Muscle layer of colon (tissue), 2 donors: ENCODE measurements around the gene SNAPC2.

Source experiments
- H3K27ac ChIP-seq: one replicate; pipeline ENCODE4 v1.7.0; 2013; ENCODE audit warnings: low read depth, mild to moderate bottlenecking, low read length, moderate library complexity
- H3K27me3 ChIP-seq, 2 donors: one replicate each; pipeline ENCODE4 v1.7.0; 2013; ENCODE audit warnings: low read length in 2 of 2, mild to moderate bottlenecking in 2 of 2; ENCODE audit not compliant: insufficient read depth in 2 of 2, control insufficient read depth in 1 of 2
- H3K36me3 ChIP-seq: one replicate; pipeline ENCODE4 v1.7.0; 2013; ENCODE audit warnings: mild to moderate bottlenecking, low read length; ENCODE audit not compliant: insufficient read depth
- H3K4me1 ChIP-seq: one replicate; pipeline ENCODE4 v1.7.0; 2013; ENCODE audit warnings: mild to moderate bottlenecking, low read length; ENCODE audit not compliant: insufficient read depth
- H3K4me3 ChIP-seq, 2 donors: one replicate each; pipeline ENCODE4 v1.7.0; 2013; ENCODE audit warnings: low read length in 2 of 2, low read depth in 1 of 2, mild to moderate bottlenecking in 1 of 2, moderate library complexity in 1 of 2
- H3K9ac ChIP-seq: one replicate; pipeline ENCODE4 v1.7.0; 2013; ENCODE audit warnings: low read length
- H3K9me3 ChIP-seq: one replicate; pipeline ENCODE4 v1.7.0; 2013; ENCODE audit warnings: mild to moderate bottlenecking, low read length
- donor health status: abdominal sarcoma.
- donor health status: Adenocarcinoma of cecum.

Gene SNAPC2

GRCh38 chr19:7932930-7933300 lies 12.8 kb downstream of the SNAPC2 start:
- H3K27ac ChIP-seq = peak overlapping the region; percentile 24
- H3K4me1 ChIP-seq = peaks cover 41% of the 10 kb centered on the region
- no peaks in the 10 kb centered on the region for H3K9me3 ChIP-seq
- peaks cover 69% of the 10 kb centered on the region for H3K36me3 ChIP-seq
- H3K27me3 ChIP-seq = no peaks in the 10 kb centered on the region
- no peak overlapping the region for H3K4me3 ChIP-seq
- H3K9ac ChIP-seq = no peak overlapping the region

- Histone ChIP-seq H3K9me3 (no peaks in the 10 kb centered on the region), H3K36me3 (peaks cover 74% of the 10 kb centered on the region), H3K27ac (no peak overlapping the region), H3K27me3 (no peaks in the 10 kb centered on the region), H3K4me1 (peaks cover 36% of the 10 kb centered on the region), H3K4me3 (no peak overlapping the region), H3K9ac (no peak overlapping the region)
Observed at GRCh38 chr19:7933411-7933810, 13.3 kb downstream of the SNAPC2 start.

GRCh38 chr19:7933828-7934725 lies 13.9 kb downstream of the SNAPC2 start:
- peaks cover 75% of the 10 kb centered on the region for H3K36me3 ChIP-seq

GRCh38 chr19:7934766-7935165 lies 14.6 kb downstream of the SNAPC2 start:
- Histone ChIP-seq H3K9me3 (no peaks in the 10 kb centered on the region), H3K4me1 (peaks cover 23% of the 10 kb centered on the region), H3K36me3 (peaks cover 76% of the 10 kb centered on the region), H3K27ac (no peak overlapping the region), H3K9ac (no peak overlapping the region), H3K27me3 (no peaks in the 10 kb centered on the region), H3K4me3 (no peak overlapping the region)

More at GRCh38 chr19:7933828-7934725, 13.9 kb downstream of the SNAPC2 start:
- Histone ChIP-seq H3K27me3 (no peaks in the 10 kb centered on the region), H3K27ac (no peak overlapping the region), H3K9me3 (no peaks in the 10 kb centered on the region), H3K4me3 (no peak overlapping the region), H3K4me1 (peaks cover 30% of the 10 kb centered on the region), H3K9ac (no peak overlapping the region)

GRCh38 chr19:7940841-7941240 lies 20.7 kb downstream of the SNAPC2 start:
- Histone ChIP-seq H3K9me3 (no peaks in the 10 kb centered on the region), H3K4me1 (peaks cover 21% of the 10 kb centered on the region), H3K36me3 (peaks cover 43% of the 10 kb centered on the region), H3K27me3 (no peaks in the 10 kb centered on the region), H3K4me3 (no peak overlapping the region), H3K9ac (no peak overlapping the region), H3K27ac (no peak overlapping the region)

- Histone ChIP-seq H3K4me3 (peak overlapping the region in 1 of 2 donors; percentile 98), H3K27ac (no peak overlapping the region), H3K9ac (no peak overlapping the region), H3K36me3 (peaks cover 31% of the 10 kb centered on the region), H3K27me3 (no peaks in the 10 kb centered on the region), H3K4me1 (peaks cover 21% of the 10 kb centered on the region), H3K9me3 (no peaks in the 10 kb centered on the region)
Observed at GRCh38 chr19:7941895-7942596, 21.9 kb downstream of the SNAPC2 start.

- Histone ChIP-seq H3K36me3 (peaks cover 29% of the 10 kb centered on the region), H3K27me3 (no peaks in the 10 kb centered on the region), H3K9me3 (no peaks in the 10 kb centered on the region), H3K4me3 (peak overlapping the region; percentile 60 to 98), H3K27ac (peak overlapping the region; percentile 73), H3K4me1 (peaks cover 21% of the 10 kb centered on the region), H3K9ac (peak overlapping the region; percentile 99)
Observed at GRCh38 chr19:7942981-7943443, 22.9 kb downstream of the SNAPC2 start.

GRCh38 chr19:7943444-7944176 lies 23.5 kb downstream of the SNAPC2 start, which contains the start of gene TIMM44:
TIMM44 (minus strand) TSS chr19:7943666; CDS start chr19:7943651, 15 bp downstream.
- Histone ChIP-seq H3K27ac (peak within 1 kb of the TSS; percentile 81), H3K36me3 (peaks cover 24% of the 10 kb centered on the region)

GRCh38 chr19:7944177-7944761 lies 24.1 kb downstream of the SNAPC2 start:
- Histone ChIP-seq H3K4me3 (peak overlapping the region; percentile 58 to 98), H3K27me3 (no peaks in the 10 kb centered on the region), H3K9me3 (no peaks in the 10 kb centered on the region), H3K4me1 (peaks cover 21% of the 10 kb centered on the region), H3K36me3 (peaks cover 24% of the 10 kb centered on the region), H3K9ac (no peak overlapping the region), H3K27ac (peak overlapping the region; percentile 81)

More at GRCh38 chr19:7943444-7944176, 23.5 kb downstream of the SNAPC2 start, which contains the start of gene TIMM44:
- peak within 1 kb of the TSS; percentile 99 for H3K9ac ChIP-seq
- H3K4me1 ChIP-seq = peaks cover 21% of the 10 kb centered on the region
- no peaks in the 10 kb centered on the region for H3K27me3 ChIP-seq
- H3K4me3 ChIP-seq = peak within 1 kb of the TSS; percentile 60 to 98
- no peaks in the 10 kb centered on the region for H3K9me3 ChIP-seq

- Histone ChIP-seq H3K36me3 (no peaks in the 10 kb centered on the region), H3K9me3 (no peaks in the 10 kb centered on the region), H3K9ac (no peak overlapping the region), H3K27ac (no peak overlapping the region), H3K4me3 (no peak overlapping the region), H3K27me3 (no peaks in the 10 kb centered on the region), H3K4me1 (peaks cover 6% of the 10 kb centered on the region)
Observed at GRCh38 chr19:7947939-7948338, 27.8 kb downstream of the SNAPC2 start.
